MCF 10A (cell line): ENCODE data around the gene PACSIN2. TPM values are rescaled to one million over a fixed set of nuclear protein-coding genes. Genes with fewer than 3 reads are reported as not detected.

ENCODE experiments used
- BruUV-seq: library from RNA; stranded (reverse); fragments of 400-500 nt; replicated peaks from 2 replicates; lab custom pipeline; 2021; lab: Mats Ljungman, UMichigan
- CTCF ChIA-PET: fragments of 300-600 bp; sonication (Branson Sonifier 250); formaldehyde crosslinking; extraction: SDS; loops from one replicate; lab custom pipeline; 2021; ENCODE audit warnings: antibody characterized with exemption, inconsistent platforms; lab: Yijun Ruan, JAX
- POLR2A ChIA-PET: fragments of 300-600, 350-650 bp; sonication (Branson Sonifier 250); formaldehyde crosslinking; extraction: SDS; loops from one replicate; lab custom pipeline; 2020; ENCODE audit warnings: antibody characterized with exemption, inconsistent platforms; lab: Yijun Ruan, JAX
- DNase-seq: peaks from one replicate; pipeline ENCODE4 v3.0.0-alpha.2; 2018; ENCODE audit not compliant: unreplicated experiment
- H3K27ac Mint-ChIP-seq: one replicate; pipeline ENCODE4 v1.8.0; 2022; ENCODE audit warnings: mild to moderate bottlenecking, low read depth, mixed read lengths; ENCODE audit not compliant: unreplicated experiment
- H3K27me3 Mint-ChIP-seq: one replicate; pipeline ENCODE4 v1.8.0; 2022; ENCODE audit warnings: mixed read lengths; ENCODE audit not compliant: insufficient read depth, unreplicated experiment
- H3K36me3 Mint-ChIP-seq: one replicate; pipeline ENCODE4 v1.8.0; 2022; ENCODE audit warnings: mild to moderate bottlenecking, moderate library complexity, mixed read lengths; ENCODE audit not compliant: insufficient read depth, unreplicated experiment
- H3K4me1 Mint-ChIP-seq: one replicate; pipeline ENCODE4 v1.8.0; 2022; ENCODE audit warnings: mixed read lengths; ENCODE audit not compliant: insufficient read depth, unreplicated experiment
- H3K4me3 Mint-ChIP-seq: one replicate; pipeline ENCODE4 v1.8.0; 2022; ENCODE audit warnings: mild to moderate bottlenecking, moderate library complexity, mixed read lengths; ENCODE audit not compliant: unreplicated experiment
- H3K9me3 Mint-ChIP-seq: one replicate; pipeline ENCODE4 v1.8.0; 2022; ENCODE audit warnings: mixed read lengths; ENCODE audit not compliant: unreplicated experiment
- intact Hi-C: fragments of 100-400 bp; cut with micrococcal nuclease; formaldehyde crosslinking; loops from 2 replicates; pipeline ENCODE4 v1.14.1; 2022
- total RNA-seq: library from RNA; stranded (reverse); gene quantifications from 2 replicates; pipeline ENCODE4 v1.2.3, GENCODE V29; 2022
- TF ChIP-seq, protein P1 (sequence below): fragments of 200-600 bp; IDR thresholded peaks from one replicate; pipeline ENCODE4 v1.8.0; 2022; ENCODE audit warnings: antibody characterized with exemption, mild to moderate bottlenecking; ENCODE audit not compliant: unreplicated experiment

The PACSIN2 gene
- total RNA-seq, 1 experiment from 2014 or later, result 67.3 TPM

- Mint-ChIP-seq H3K36me3 (peaks cover 23% of the 10 kb centered on the region), H3K27me3 (no peaks in the 10 kb centered on the region), H3K4me3 (no peak overlapping the region), H3K4me1 (peaks cover 7% of the 10 kb centered on the region), H3K9me3 (no peaks in the 10 kb centered on the region), H3K27ac (no peak overlapping the region)
- intact Hi-C loops, result loop anchor here (5.0 kb wide), 1 partner anchor 83 kb away; no protein-coding TSS in a partner anchor
- DNase-seq, result no peak
- no TSS peak for BruUV-seq
- TF ChIP-seq, protein P1, sequence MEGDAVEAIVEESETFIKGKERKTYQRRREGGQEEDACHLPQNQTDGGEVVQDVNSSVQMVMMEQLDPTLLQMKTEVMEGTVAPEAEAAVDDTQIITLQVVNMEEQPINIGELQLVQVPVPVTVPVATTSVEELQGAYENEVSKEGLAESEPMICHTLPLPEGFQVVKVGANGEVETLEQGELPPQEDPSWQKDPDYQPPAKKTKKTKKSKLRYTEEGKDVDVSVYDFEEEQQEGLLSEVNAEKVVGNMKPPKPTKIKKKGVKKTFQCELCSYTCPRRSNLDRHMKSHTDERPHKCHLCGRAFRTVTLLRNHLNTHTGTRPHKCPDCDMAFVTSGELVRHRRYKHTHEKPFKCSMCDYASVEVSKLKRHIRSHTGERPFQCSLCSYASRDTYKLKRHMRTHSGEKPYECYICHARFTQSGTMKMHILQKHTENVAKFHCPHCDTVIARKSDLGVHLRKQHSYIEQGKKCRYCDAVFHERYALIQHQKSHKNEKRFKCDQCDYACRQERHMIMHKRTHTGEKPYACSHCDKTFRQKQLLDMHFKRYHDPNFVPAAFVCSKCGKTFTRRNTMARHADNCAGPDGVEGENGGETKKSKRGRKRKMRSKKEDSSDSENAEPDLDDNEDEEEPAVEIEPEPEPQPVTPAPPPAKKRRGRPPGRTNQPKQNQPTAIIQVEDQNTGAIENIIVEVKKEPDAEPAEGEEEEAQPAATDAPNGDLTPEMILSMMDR, result no peak
- ChIA-PET CTCF (interaction anchor here (0.6 to 0.7 kb wide), 2 partner anchors 193 to 225 kb away, joined by 4 read pairs; no protein-coding TSS in a partner anchor), POLR2A (no interaction called here)
Measured at GRCh38 chr22:42865536-42865935, 149.4 kb downstream of the PACSIN2 start.

DNA sequence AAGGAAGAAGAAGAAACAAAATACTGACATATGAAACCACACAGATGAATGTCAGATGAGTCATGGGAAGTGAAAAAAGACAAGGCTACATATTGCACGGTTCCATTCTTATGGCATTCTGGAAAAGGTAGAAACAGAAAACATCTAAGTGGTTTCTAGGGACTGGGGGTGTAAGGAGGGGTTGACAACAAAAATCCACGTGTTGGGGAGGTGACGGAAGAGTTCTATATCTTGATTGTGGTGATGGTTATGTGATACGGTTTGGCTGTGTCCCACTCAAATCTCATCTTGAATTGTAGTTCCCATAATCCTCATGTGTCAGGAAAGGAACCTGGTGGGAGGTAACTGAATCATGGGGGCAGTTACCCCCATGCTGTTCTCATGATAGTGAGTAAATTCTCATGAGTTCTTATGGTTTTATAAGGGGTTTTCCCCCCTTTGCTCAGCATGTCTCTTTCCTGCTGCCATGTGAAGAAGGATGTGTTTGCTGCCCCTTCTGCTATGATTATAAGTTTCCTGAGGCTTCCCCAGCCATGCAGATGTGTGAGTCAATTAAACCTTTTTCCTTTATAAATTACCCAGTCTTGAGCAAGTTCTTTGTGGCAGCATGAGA is 151.5 kb downstream of the PACSIN2 start:
- Mint-ChIP-seq H3K4me1 (peaks cover 7% of the 10 kb centered on the region), H3K27ac (peak overlapping the region; percentile 52), H3K36me3 (peaks cover 10% of the 10 kb centered on the region), H3K27me3 (no peaks in the 10 kb centered on the region), H3K4me3 (no peak overlapping the region), H3K9me3 (no peaks in the 10 kb centered on the region)
- ChIA-PET POLR2A (no interaction called here), CTCF (interaction anchor here (0.6 kb wide), 1 partner anchor 226 kb away, joined by 3 read pairs; no protein-coding TSS in a partner anchor)
- intact Hi-C loops, result no loop called here
- DNase-seq, result peak; percentile 47
- BruUV-seq, result no TSS peak
- TF ChIP-seq, protein P1, result no peak

- Mint-ChIP-seq H3K4me3 (no peak overlapping the region), H3K27me3 (no peaks in the 10 kb centered on the region), H3K36me3 (no peaks in the 10 kb centered on the region), H3K4me1 (peaks cover 7% of the 10 kb centered on the region), H3K27ac (peak overlapping the region; percentile 59), H3K9me3 (no peaks in the 10 kb centered on the region)
- ChIA-PET POLR2A (interaction anchor here (0.6 kb wide), 1 partner anchor 116 kb away, joined by 3 read pairs; no protein-coding TSS in a partner anchor), CTCF (interaction anchor here (0.6 to 0.7 kb wide), 2 partner anchors 146 to 228 kb away, joined by 3 read pairs; no protein-coding TSS in a partner anchor)
- intact Hi-C loops, result no loop called here
- DNase-seq, result no peak
- TF ChIP-seq, protein P1, result no peak
- BruUV-seq, result no TSS peak
Measured at GRCh38 chr22:42862045-42862734, 152.8 kb downstream of the PACSIN2 start.

DNA sequence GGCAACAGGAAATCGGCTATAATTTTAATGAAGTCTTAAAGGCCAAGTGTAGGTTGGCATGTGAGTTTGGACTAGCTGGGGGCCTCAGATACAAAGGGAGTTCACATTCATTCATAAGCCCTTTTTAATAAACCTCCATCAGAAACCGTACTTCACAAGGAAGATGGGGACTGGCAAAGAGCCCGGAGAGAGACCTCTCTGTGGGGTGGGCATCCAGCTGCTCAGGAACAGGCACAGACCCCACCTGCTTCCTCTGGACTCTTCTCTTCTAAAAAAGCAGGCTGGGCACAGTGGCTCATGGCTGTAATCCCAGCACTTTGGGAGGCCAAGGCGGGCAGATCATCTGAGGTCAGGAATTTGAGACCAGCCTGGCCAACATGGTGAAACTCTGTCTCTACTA is 154.0 kb downstream of the PACSIN2 start:
- intact Hi-C loops, result no loop called here
- no peaks in the 10 kb centered on the region for H3K36me3 Mint-ChIP-seq
- no TSS peak for BruUV-seq
- CTCF ChIA-PET, result interaction anchor here (0.6 to 0.7 kb wide), 2 partner anchors 66 to 210 kb away, joined by 3 read pairs; no protein-coding TSS in a partner anchor
- no peak for DNase-seq
- no peak overlapping the region for H3K4me3 Mint-ChIP-seq
- TF ChIP-seq, protein P1, result no peak
- no peaks in the 10 kb centered on the region for H3K9me3 Mint-ChIP-seq
- no peak overlapping the region for H3K27ac Mint-ChIP-seq
- POLR2A ChIA-PET, result interaction anchor here (0.6 to 1.1 kb wide), 2 partner anchors 209 to 245 kb away, joined by 3 read pairs; no protein-coding TSS in a partner anchor
- no peaks in the 10 kb centered on the region for H3K27me3 Mint-ChIP-seq
- peaks cover 7% of the 10 kb centered on the region for H3K4me1 Mint-ChIP-seq
